Muscle of arm (tissue), 12 donors: ENCODE results near the gene LRWD1. TPM values are rescaled to one million over a fixed set of nuclear protein-coding genes. Genes with fewer than 3 reads are reported as not detected.

Experiments used
- polyA plus RNA-seq, 12 donors: library from polyadenylated mRNA; unstranded; fragments of 120-200 nt; gene quantifications; one replicate each; pipeline ENCODE4 v1.2.1, GENCODE V29; 2013; ENCODE audit not compliant: insufficient read length in 12 of 12

The LRWD1 gene
- polyA plus RNA-seq, 12 donors = 7.4 to 25.3 (median 10.2) TPM; not detected in 1

Other genes starting within 250 kb of the LRWD1 start
- gene SH2B2, start 178.1 kb upstream of the LRWD1 start, polyA plus RNA-seq = 10 to 100 TPM in 7 of 12 donors, 1 to 10 TPM in 4, not detected in 1; 7.1 to 22.3 (median 11.8) TPM
- 1 to 10 TPM in 9 of 12 donors, under 1 TPM in 1, not detected in 2; 0.67 to 8.8 (median 2.9) TPM for gene SPDYE6, start 108.5 kb upstream of the LRWD1 start, polyA plus RNA-seq
- gene PRKRIP1, start 68.6 kb upstream of the LRWD1 start, polyA plus RNA-seq = 10 to 100 TPM in 11 of 12 donors, not detected in 1; 23.2 to 37.2 (median 25.2) TPM
- gene ORAI2, start 31.4 kb upstream of the LRWD1 start, polyA plus RNA-seq = 10 to 100 TPM in 2 of 12 donors, 1 to 10 TPM in 9, not detected in 1; 6.3 to 12.2 (median 9.1) TPM
- gene ALKBH4, start 121 bp upstream of the LRWD1 start, polyA plus RNA-seq = 10 to 100 TPM in 1 of 12 donors, 1 to 10 TPM in 9, not detected in 2; 5.8 to 10.1 (median 6.8) TPM
- 10 to 100 TPM in 11 of 12 donors, not detected in 1; 22.0 to 29.5 (median 24.5) TPM for gene POLR2J, start 13.9 kb downstream of the LRWD1 start, polyA plus RNA-seq
- 10 to 100 TPM in 6 of 12 donors, 1 to 10 TPM in 5, not detected in 1; 5.0 to 29.2 (median 10.1) TPM for gene RASA4B, start 52.8 kb downstream of the LRWD1 start, polyA plus RNA-seq
- gene UPK3BL2, start 78.7 kb downstream of the LRWD1 start, polyA plus RNA-seq = 10 to 100 TPM in 3 of 12 donors, 1 to 10 TPM in 7, not detected in 2; 3.6 to 56.9 (median 8.2) TPM
- 10 to 100 TPM in 3 of 12 donors, 1 to 10 TPM in 7, not detected in 2; 1.4 to 27.2 (median 4.6) TPM for gene SPDYE2, start 86.2 kb downstream of the LRWD1 start, polyA plus RNA-seq
- gene POLR2J3, start 107.6 kb downstream of the LRWD1 start, polyA plus RNA-seq = 100 to 1,000 TPM in 2 of 12 donors, 10 to 100 TPM in 10; 13.4 to 144 (median 71.2) TPM
- 10 to 100 TPM in 11 of 12 donors, not detected in 1; 14.2 to 63.6 (median 27.8) TPM for gene RASA4, start 151.8 kb downstream of the LRWD1 start, polyA plus RNA-seq
- gene UPK3BL1, start 177.8 kb downstream of the LRWD1 start, polyA plus RNA-seq = 10 to 100 TPM in 6 of 12 donors, 1 to 10 TPM in 4, not detected in 2; 1.7 to 93.8 (median 12.7) TPM
- 1 to 10 TPM in 6 of 12 donors, under 1 TPM in 4, not detected in 2; 0.31 to 5.7 (median 1.6) TPM for gene SPDYE2B, start 185.3 kb downstream of the LRWD1 start, polyA plus RNA-seq
- 1 to 10 TPM in 7 of 12 donors, under 1 TPM in 2, not detected in 3; 0.78 to 8.0 (median 2.1) TPM for gene POLR2J2, start 206.7 kb downstream of the LRWD1 start, polyA plus RNA-seq